Bronchial epithelial cell (primary cell): ENCODE measurements around the gene SDF2. TPM values are rescaled to one million over a fixed set of nuclear protein-coding genes. Genes with fewer than 3 reads are reported as not detected.

Experiments used
- DNase-seq: peaks from one replicate; pipeline ENCODE4 v3.0.0-alpha.2; 2010; ENCODE audit warnings: low read depth
- FAIRE-seq: peaks from 2 replicates; lab custom pipeline; 2011; peaks lifted over from hg19 to GRCh38; lab: Jason Lieb, UNC
- H3K27me3 ChIP-seq: 2 replicates; pipeline ENCODE4 v1.5.1; 2011; ENCODE audit warnings: low read length; ENCODE audit not compliant: control insufficient read depth, insufficient read depth
- H3K36me3 ChIP-seq: 2 replicates; pipeline ENCODE4 v1.5.1; 2011; ENCODE audit warnings: low read length; ENCODE audit not compliant: control insufficient read depth, insufficient read depth
- H3K4me3 ChIP-seq: 2 replicates; pipeline ENCODE4 v1.5.1; 2011; ENCODE audit warnings: mild to moderate bottlenecking, low read depth, low read length, control low read depth
- CTCF ChIP-seq: IDR thresholded peaks from 2 replicates; pipeline ENCODE4 v1.5.1; 2011; ENCODE audit warnings: mild to moderate bottlenecking, moderate library complexity, low read length, control low read depth, inconsistent platforms; ENCODE audit not compliant: insufficient read depth, severe bottlenecking
- total RNA-seq: library from RNA; depleted of rRNA; stranded (reverse); fragments of >200 nt; gene quantifications from 2 replicates; pipeline ENCODE4 v1.2.1, GENCODE V29; 2014

SDF2 gene
- total RNA-seq, 1 donor from 2014 or later = 50.8 TPM

- DNase-seq (no peak), FAIRE-seq (no peak)
- Histone ChIP-seq H3K36me3 (peaks cover 24% of the 10 kb centered on the region), H3K4me3 (no peak overlapping the region), H3K27me3 (no peaks in the 10 kb centered on the region)
- TF ChIP-seq CTCF = no peak
Observed at GRCh38 chr17:28622186-28622585, 39.5 kb downstream of the SDF2 start.

- TF ChIP-seq CTCF = no peak
- DNase-seq = no peak
- Histone ChIP-seq H3K36me3 (peaks cover 34% of the 10 kb centered on the region), H3K27me3 (no peaks in the 10 kb centered on the region), H3K4me3 (no peak overlapping the region)
- FAIRE-seq = no peak
Observed at GRCh38 chr17:28620010-28620409, 41.7 kb downstream of the SDF2 start.

GRCh38 chr17:28618464-28618863 lies 43.2 kb downstream of the SDF2 start:
- peaks cover 36% of the 10 kb centered on the region for H3K36me3 ChIP-seq
- TF ChIP-seq CTCF = no peak

GRCh38 chr17:28616281-28616680 lies 45.4 kb downstream of the SDF2 start:
- Histone ChIP-seq H3K36me3 (peaks cover 33% of the 10 kb centered on the region), H3K27me3 (no peaks in the 10 kb centered on the region), H3K4me3 (no peak overlapping the region)
- TF ChIP-seq CTCF = no peak
- DNase-seq = no peak
- FAIRE-seq = no peak

More at GRCh38 chr17:28618464-28618863, 43.2 kb downstream of the SDF2 start:
- no peak for FAIRE-seq
- Histone ChIP-seq H3K27me3 (no peaks in the 10 kb centered on the region), H3K4me3 (no peak overlapping the region)
- DNase-seq = no peak

- Histone ChIP-seq H3K4me3 (no peak overlapping the region), H3K27me3 (no peaks in the 10 kb centered on the region), H3K36me3 (peaks cover 29% of the 10 kb centered on the region)
- TF ChIP-seq CTCF = no peak
- no peak for DNase-seq
- no peak for FAIRE-seq
Observed at GRCh38 chr17:28615260-28615940, 46.3 kb downstream of the SDF2 start.

- Histone ChIP-seq H3K27me3 (no peaks in the 10 kb centered on the region), H3K36me3 (peaks cover 25% of the 10 kb centered on the region), H3K4me3 (no peak within 1 kb of the TSS)
- no peak for DNase-seq
- FAIRE-seq = no peak
- no peak for TF ChIP-seq CTCF
Observed at GRCh38 chr17:28613931-28614381, 47.8 kb downstream of the SDF2 start, which contains the start of gene RSKR. TSS of gene RSKR (minus strand) at chr17:28614185. CDS start at chr17:28614161, 24 bp downstream.
